Activated CD4-positive, alpha-beta T cell treated with anti-CD3 and anti-CD28 coated beads, Interleukin-10, Interleukin-2, amounts not matched to agents 100 ng/mL and 50 ng/mL, durations not matched to agents 16 hours and 8 hours (primary cell): ENCODE measurements around the gene CMPK1.

ENCODE experiments used
- DNase-seq: peaks from one replicate; pipeline ENCODE4 v3.0.0-alpha.2; 2020

The CMPK1 gene

GRCh38 chr1:47424336-47424982 lies 90.9 kb downstream of the CMPK1 start:
- DNase-seq: peak; percentile 21
